ENCODE measurements around the gene GNAI3. TPM values are rescaled to one million over a fixed set of nuclear protein-coding genes. Genes with fewer than 3 reads are reported as not detected.
A peak's percentile ranks its signal among the peaks of the same experiment; 100 is the strongest.

The GNAI3 gene
- total and polyA plus RNA-seq, 2 of the 13 experiments (the other 11 are each of a cell fraction or from before 2014, with no cell fraction given): 4.3 to 9.0 TPM

DNA sequence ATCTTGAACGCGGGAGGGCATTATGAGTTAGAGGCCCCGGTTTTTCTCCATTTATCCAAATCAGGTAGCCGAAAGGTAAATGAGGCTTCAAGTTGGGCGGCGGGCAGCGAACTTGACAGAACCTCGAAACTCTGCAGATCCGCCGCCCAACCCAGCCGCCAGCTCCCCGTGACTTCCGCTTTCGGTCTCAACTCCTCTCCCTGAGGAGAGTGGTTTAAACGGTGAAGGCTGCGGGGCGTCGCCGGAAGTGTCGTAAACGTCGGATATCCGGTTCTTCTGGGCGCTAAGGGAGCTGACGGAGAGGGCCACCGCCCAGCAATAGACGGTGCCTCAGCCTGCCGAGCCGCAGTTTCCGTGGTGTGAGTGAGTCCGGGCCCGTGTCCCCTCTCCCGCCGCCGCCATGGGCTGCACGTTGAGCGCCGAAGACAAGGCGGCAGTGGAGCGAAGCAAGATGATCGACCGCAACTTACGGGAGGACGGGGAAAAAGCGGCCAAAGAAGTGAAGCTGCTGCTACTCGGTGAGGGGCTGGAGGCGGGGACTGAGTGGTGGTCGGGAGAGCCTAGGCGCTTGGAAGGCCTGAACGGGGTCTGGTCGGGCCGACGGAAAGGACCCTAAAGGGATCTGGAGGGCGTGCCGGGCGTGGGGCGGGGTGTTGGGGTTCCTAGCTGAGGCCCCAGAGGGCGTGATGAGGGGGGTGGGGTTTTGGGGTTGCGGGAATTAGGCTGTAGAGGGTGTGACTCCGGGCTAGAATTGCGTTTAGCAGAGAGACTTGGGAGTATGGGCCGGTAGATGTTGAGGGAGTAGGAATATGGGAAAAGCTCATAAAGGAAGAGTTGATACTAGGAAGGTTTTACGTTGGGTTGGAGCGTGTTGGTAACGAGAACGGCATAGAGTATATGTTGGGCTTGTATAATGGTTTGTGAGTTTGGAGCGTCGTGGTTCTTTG is at the start of gene GNAI3 (continued):
- peak; percentile 79 for TF ChIP-seq YEATS4 (CRISPR knock-in tag; IDR thresholded peaks at IDR 0.05; ENCODE audit: borderline replicate concordance)
- TF ChIP-seq TBX2 (CRISPR knock-in tag; IDR thresholded peaks at IDR 0.05; ENCODE audit: borderline replicate concordance): peak; percentile 72; the same call in 1 of the 2 replicates
- TF ChIP-seq, protein P1, sequence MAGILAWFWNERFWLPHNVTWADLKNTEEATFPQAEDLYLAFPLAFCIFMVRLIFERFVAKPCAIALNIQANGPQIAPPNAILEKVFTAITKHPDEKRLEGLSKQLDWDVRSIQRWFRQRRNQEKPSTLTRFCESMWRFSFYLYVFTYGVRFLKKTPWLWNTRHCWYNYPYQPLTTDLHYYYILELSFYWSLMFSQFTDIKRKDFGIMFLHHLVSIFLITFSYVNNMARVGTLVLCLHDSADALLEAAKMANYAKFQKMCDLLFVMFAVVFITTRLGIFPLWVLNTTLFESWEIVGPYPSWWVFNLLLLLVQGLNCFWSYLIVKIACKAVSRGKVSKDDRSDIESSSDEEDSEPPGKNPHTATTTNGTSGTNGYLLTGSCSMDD (CRISPR knock-in tag; IDR thresholded peaks at IDR 0.05): no peak
- TF ChIP-seq ZFP41 (CRISPR knock-in tag; IDR thresholded peaks at IDR 0.05; ENCODE audit: borderline replicate concordance): no peak
- TF ChIP-seq TBX3 (IDR thresholded peaks at IDR 0.05; ENCODE audit: borderline replicate concordance): no peak
- no peak; the same call in 1 of the 2 replicates for TF ChIP-seq ZNF451 (CRISPR knock-in tag; IDR thresholded peaks at IDR 0.05)
- TF ChIP-seq FOXJ3 (CRISPR knock-in tag; IDR thresholded peaks at IDR 0.05; ENCODE audit: borderline replicate concordance): no peak
- TF ChIP-seq HMG20A (CRISPR knock-in tag; IDR thresholded peaks at IDR 0.05; ENCODE audit: borderline replicate concordance): no peak
- no peak for TF ChIP-seq FOSL1 (CRISPR knock-in tag; IDR thresholded peaks at IDR 0.05; ENCODE audit: borderline replicate concordance)
- peak; percentile 92 for TF ChIP-seq IRF2 (CRISPR knock-in tag; IDR thresholded peaks at IDR 0.05)
- TF ChIP-seq, protein P2, sequence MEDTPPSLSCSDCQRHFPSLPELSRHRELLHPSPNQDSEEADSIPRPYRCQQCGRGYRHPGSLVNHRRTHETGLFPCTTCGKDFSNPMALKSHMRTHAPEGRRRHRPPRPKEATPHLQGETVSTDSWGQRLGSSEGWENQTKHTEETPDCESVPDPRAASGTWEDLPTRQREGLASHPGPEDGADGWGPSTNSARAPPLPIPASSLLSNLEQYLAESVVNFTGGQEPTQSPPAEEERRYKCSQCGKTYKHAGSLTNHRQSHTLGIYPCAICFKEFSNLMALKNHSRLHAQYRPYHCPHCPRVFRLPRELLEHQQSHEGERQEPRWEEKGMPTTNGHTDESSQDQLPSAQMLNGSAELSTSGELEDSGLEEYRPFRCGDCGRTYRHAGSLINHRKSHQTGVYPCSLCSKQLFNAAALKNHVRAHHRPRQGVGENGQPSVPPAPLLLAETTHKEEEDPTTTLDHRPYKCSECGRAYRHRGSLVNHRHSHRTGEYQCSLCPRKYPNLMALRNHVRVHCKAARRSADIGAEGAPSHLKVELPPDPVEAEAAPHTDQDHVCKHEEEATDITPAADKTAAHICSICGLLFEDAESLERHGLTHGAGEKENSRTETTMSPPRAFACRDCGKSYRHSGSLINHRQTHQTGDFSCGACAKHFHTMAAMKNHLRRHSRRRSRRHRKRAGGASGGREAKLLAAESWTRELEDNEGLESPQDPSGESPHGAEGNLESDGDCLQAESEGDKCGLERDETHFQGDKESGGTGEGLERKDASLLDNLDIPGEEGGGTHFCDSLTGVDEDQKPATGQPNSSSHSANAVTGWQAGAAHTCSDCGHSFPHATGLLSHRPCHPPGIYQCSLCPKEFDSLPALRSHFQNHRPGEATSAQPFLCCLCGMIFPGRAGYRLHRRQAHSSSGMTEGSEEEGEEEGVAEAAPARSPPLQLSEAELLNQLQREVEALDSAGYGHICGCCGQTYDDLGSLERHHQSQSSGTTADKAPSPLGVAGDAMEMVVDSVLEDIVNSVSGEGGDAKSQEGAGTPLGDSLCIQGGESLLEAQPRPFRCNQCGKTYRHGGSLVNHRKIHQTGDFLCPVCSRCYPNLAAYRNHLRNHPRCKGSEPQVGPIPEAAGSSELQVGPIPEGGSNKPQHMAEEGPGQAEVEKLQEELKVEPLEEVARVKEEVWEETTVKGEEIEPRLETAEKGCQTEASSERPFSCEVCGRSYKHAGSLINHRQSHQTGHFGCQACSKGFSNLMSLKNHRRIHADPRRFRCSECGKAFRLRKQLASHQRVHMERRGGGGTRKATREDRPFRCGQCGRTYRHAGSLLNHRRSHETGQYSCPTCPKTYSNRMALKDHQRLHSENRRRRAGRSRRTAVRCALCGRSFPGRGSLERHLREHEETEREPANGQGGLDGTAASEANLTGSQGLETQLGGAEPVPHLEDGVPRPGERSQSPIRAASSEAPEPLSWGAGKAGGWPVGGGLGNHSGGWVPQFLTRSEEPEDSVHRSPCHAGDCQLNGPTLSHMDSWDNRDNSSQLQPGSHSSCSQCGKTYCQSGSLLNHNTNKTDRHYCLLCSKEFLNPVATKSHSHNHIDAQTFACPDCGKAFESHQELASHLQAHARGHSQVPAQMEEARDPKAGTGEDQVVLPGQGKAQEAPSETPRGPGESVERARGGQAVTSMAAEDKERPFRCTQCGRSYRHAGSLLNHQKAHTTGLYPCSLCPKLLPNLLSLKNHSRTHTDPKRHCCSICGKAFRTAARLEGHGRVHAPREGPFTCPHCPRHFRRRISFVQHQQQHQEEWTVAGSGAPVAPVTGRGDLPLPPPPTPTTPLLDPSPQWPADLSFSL (CRISPR knock-in tag; IDR thresholded peaks at IDR 0.05): no peak
- no peak for TF ChIP-seq ZNF264 (CRISPR knock-in tag; IDR thresholded peaks at IDR 0.05)
- TF ChIP-seq NPAS2 (CRISPR knock-in tag; IDR thresholded peaks at IDR 0.05; ENCODE audit: borderline replicate concordance): no peak
- TF ChIP-seq RFX1 (IDR thresholded peaks at IDR 0.05): no peak
- TF ChIP-seq, protein P3, sequence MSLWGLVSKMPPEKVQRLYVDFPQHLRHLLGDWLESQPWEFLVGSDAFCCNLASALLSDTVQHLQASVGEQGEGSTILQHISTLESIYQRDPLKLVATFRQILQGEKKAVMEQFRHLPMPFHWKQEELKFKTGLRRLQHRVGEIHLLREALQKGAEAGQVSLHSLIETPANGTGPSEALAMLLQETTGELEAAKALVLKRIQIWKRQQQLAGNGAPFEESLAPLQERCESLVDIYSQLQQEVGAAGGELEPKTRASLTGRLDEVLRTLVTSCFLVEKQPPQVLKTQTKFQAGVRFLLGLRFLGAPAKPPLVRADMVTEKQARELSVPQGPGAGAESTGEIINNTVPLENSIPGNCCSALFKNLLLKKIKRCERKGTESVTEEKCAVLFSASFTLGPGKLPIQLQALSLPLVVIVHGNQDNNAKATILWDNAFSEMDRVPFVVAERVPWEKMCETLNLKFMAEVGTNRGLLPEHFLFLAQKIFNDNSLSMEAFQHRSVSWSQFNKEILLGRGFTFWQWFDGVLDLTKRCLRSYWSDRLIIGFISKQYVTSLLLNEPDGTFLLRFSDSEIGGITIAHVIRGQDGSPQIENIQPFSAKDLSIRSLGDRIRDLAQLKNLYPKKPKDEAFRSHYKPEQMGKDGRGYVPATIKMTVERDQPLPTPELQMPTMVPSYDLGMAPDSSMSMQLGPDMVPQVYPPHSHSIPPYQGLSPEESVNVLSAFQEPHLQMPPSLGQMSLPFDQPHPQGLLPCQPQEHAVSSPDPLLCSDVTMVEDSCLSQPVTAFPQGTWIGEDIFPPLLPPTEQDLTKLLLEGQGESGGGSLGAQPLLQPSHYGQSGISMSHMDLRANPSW (CRISPR knock-in tag; IDR thresholded peaks at IDR 0.05; ENCODE audit: borderline replicate concordance): no peak
- TF ChIP-seq ZFP37 (CRISPR knock-in tag; IDR thresholded peaks at IDR 0.05; ENCODE audit: borderline replicate concordance): no peak
- no peak for TF ChIP-seq MIER2 (CRISPR knock-in tag; IDR thresholded peaks at IDR 0.05)
- no peak; the same call in 1 of the 2 replicates for TF ChIP-seq ZNF337 (CRISPR knock-in tag; IDR thresholded peaks at IDR 0.05; ENCODE audit: borderline replicate concordance, low read depth)
- no peak for TF ChIP-seq ZNF563 (CRISPR knock-in tag; IDR thresholded peaks at IDR 0.05)
